Brain microvascular endothelial cell (primary cell): ENCODE results near the gene ATXN7.

Experiments used
- DNase-seq: peaks from one replicate; pipeline ENCODE4 v3.0.0-alpha.2; 2020
- H3K27ac ChIP-seq: fragments of 250-450 bp; sonication (Bioruptor Pico); 2 replicates; pipeline ENCODE4 v1.5.1; 2020; ENCODE audit warnings: mild to moderate bottlenecking, moderate library complexity
- H3K27me3 ChIP-seq: fragments of 250-450 bp; sonication (Bioruptor Pico); replicated peaks from 2 replicates; pipeline ENCODE4 v1.5.1; 2020; ENCODE audit warnings: mild to moderate bottlenecking
- H3K36me3 ChIP-seq: fragments of 250-450 bp; sonication (Bioruptor Pico); replicated peaks from 2 replicates; pipeline ENCODE4 v1.5.1; 2020; ENCODE audit warnings: mild to moderate bottlenecking
- H3K4me3 ChIP-seq: 2 replicates; pipeline ENCODE4 v1.5.1; 2011; ENCODE audit warnings: low read depth, mild to moderate bottlenecking, control low read depth, low read length, moderate library complexity
- in situ Hi-C: cut with HindIII; loops from 2 replicates; pipeline ENCODE4 v1.10.0; 2017; ENCODE audit warnings: low sequenced_read_pairs, low pct_ligation_motif_present
- TF ChIP-seq, protein P1 (sequence below): IDR thresholded peaks from 2 replicates; pipeline ENCODE4 v1.5.1; 2011; ENCODE audit warnings: low read depth, mild to moderate bottlenecking, moderate library complexity, low read length, control low read depth, inconsistent platforms; ENCODE audit errors: missing control alignments

Gene ATXN7

DNA sequence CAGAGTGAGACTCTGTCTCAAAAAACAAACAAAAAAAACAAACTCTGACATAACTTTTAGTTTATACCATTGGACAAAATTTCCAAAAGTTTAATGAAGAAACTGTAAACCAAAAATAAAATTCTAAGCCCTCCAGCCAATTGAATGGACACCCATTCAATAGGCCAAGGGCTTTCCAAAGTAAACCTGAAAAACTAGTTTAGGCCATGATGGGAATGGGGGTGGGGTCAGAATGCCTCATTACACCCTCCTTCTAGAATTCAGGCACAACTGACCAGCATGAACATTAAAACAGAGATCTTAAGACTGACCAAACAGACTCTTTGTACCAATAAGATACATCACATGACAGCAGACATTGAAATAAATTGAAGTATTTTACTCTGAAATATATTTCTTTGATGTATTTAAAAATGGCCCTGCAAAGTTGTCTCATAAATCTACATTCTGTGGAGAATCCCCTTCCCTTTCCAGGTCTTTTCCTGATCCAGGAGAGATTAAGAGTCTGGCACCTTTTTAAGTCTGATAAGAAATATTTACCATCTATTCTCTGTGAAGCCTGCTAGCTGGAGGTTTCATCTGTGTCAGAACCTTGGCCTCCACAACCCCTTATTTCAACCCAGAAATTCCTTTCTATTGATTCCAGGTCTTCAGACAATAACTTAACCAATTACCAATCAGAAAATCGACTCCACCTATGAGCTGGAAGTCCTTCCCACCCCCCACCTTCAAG is 15.8 kb upstream of the ATXN7 start:
- Histone ChIP-seq H3K27me3 (no peaks in the 10 kb centered on the region), H3K4me3 (no peak overlapping the region), H3K36me3 (no peaks in the 10 kb centered on the region), H3K27ac (no peak overlapping the region)
- no peak for DNase-seq
- TF ChIP-seq, protein P1, sequence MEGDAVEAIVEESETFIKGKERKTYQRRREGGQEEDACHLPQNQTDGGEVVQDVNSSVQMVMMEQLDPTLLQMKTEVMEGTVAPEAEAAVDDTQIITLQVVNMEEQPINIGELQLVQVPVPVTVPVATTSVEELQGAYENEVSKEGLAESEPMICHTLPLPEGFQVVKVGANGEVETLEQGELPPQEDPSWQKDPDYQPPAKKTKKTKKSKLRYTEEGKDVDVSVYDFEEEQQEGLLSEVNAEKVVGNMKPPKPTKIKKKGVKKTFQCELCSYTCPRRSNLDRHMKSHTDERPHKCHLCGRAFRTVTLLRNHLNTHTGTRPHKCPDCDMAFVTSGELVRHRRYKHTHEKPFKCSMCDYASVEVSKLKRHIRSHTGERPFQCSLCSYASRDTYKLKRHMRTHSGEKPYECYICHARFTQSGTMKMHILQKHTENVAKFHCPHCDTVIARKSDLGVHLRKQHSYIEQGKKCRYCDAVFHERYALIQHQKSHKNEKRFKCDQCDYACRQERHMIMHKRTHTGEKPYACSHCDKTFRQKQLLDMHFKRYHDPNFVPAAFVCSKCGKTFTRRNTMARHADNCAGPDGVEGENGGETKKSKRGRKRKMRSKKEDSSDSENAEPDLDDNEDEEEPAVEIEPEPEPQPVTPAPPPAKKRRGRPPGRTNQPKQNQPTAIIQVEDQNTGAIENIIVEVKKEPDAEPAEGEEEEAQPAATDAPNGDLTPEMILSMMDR: no peak
- in situ Hi-C loops: no loop called here

DNA sequence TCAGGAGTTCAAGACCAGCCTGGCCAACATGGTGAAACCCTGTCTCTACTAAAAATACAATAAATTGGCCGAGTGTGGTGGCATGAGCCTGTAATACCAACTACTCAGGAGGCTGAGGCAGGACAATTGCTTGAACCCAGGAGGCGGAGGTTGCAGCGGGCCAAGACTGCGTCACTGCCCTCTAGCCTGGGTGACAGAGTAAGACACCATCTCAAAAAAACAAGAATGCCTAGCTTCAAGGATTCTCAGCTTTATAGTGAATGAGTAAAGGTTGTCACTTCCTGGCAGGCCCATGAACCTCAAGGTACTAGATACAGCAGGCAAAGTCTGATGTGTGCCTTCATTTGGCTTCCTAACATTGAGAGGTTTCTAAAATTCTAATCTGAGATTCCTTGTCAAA is 14.5 kb upstream of the ATXN7 start:
- Histone ChIP-seq H3K4me3 (no peak overlapping the region), H3K36me3 (no peaks in the 10 kb centered on the region), H3K27ac (no peak overlapping the region), H3K27me3 (no peaks in the 10 kb centered on the region)
- TF ChIP-seq, protein P1: no peak
- DNase-seq: no peak
- in situ Hi-C loops: no loop called here

DNA sequence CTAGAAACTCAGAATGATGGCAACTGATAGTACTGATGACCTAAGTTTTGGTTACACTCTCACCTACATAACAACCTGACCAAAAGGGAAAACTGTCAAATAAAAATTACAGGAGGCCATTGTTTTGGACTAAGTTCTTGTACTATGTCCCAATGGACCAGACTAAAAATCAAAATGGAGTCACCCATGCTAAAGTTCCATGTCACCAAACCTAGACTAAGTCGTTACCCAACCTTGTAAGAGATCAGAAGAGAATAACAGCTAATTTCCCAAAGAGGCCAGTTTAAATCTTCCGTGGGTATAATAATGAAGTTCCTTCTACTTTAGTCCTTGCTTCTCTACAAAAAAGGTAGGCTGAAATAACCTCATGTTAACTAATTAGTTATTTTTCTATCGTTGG is 12.4 kb upstream of the ATXN7 start:
- no peaks in the 10 kb centered on the region for H3K27me3 ChIP-seq
- no peak overlapping the region for H3K27ac ChIP-seq
- no peak for DNase-seq
- TF ChIP-seq, protein P1: no peak
- in situ Hi-C loops: no loop called here
- H3K4me3 ChIP-seq: no peak overlapping the region
- no peaks in the 10 kb centered on the region for H3K36me3 ChIP-seq

DNA sequence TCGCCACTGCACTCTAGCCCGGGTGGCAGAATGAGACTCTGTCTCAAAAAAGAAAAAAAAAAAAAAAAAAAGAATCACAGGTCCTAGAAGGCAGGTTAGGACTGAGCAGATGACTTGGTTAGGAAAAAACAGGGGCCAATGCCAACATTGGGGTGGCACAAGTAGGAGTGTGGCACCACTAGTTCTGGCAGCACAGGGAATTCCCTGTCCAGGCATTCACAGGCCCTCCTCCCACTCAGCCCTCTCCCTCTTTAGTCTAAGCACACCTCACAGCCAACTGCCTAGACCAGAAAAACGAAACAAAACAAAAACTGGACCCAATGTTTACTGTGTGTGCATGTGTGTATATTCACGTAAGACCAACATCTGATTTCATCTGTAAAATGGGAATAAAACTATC is 10.6 kb upstream of the ATXN7 start:
- in situ Hi-C loops: no loop called here
- DNase-seq: no peak
- Histone ChIP-seq H3K36me3 (no peaks in the 10 kb centered on the region), H3K27ac (no peak overlapping the region), H3K4me3 (no peak overlapping the region), H3K27me3 (no peaks in the 10 kb centered on the region)
- TF ChIP-seq, protein P1: no peak

DNA sequence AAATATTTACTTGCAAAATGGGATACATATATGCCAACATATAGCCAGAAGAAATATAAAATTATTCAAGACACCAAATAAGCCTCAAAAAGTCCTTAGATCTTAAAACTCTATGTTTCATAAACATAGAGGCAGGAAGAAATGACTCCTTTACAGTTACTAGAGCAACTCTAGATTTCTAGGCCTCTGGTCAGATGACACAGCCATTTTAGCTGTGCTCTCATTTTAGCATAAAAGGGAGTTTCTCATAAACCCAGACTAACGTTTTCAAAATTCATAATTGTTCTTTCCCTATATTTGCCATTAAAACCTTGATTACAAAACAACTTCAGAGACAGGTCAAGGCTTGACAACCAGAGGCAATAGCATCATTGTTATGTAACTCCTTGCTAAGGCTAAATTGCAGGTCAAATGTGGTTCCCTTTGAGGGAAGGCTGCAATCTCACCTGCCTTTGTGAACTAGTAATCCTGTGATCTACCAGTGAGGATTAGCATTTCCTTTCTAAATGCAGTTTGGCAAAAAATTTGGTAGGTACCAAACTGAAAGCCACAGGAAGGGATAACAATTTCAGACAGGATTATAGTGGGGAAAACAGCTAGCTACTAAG is 8.2 kb upstream of the ATXN7 start:
- DNase-seq: no peak
- no peaks in the 10 kb centered on the region for H3K36me3 ChIP-seq
- no peak overlapping the region for H3K4me3 ChIP-seq
- no peaks in the 10 kb centered on the region for H3K27me3 ChIP-seq
- TF ChIP-seq, protein P1: no peak
- in situ Hi-C loops: no loop called here
- H3K27ac ChIP-seq: no peak overlapping the region
